Type B pancreatic cell (in vitro differentiated cells): ENCODE data around the gene TRIM10. TPM values are rescaled to one million over a fixed set of nuclear protein-coding genes. Genes with fewer than 3 reads are reported as not detected.

Source experiments
- DNase-seq: peaks from one replicate; pipeline ENCODE4 v3.0.0; 2021; ENCODE audit warnings: mixed read lengths; ENCODE audit not compliant: unreplicated experiment; ENCODE audit errors: extremely low spot score
- H3K27ac Mint-ChIP-seq: 2 replicates; pipeline ENCODE4 v1.8.0; 2021; ENCODE audit warnings: mild to moderate bottlenecking, mixed read lengths
- H3K27me3 Mint-ChIP-seq: 2 replicates; pipeline ENCODE4 v1.8.0; 2021; ENCODE audit warnings: mixed read lengths
- H3K36me3 Mint-ChIP-seq: 2 replicates; pipeline ENCODE4 v1.8.0; 2021; ENCODE audit warnings: mixed read lengths
- H3K4me1 Mint-ChIP-seq: one replicate; pipeline ENCODE4 v1.8.0; 2021; ENCODE audit warnings: mixed read lengths; ENCODE audit not compliant: unreplicated experiment
- H3K4me3 Mint-ChIP-seq: 2 replicates; pipeline ENCODE4 v1.8.0; 2021; ENCODE audit warnings: mild to moderate bottlenecking, mixed read lengths
- H3K9me3 Mint-ChIP-seq: 2 replicates; pipeline ENCODE4 v1.8.0; 2021; ENCODE audit warnings: mixed read lengths
- total RNA-seq: library from RNA; stranded (reverse); gene quantifications from 2 replicates; pipeline ENCODE4 v1.2.1, GENCODE V29; 2021; ENCODE audit warnings: low replicate concordance
- TF ChIP-seq, protein P1 (sequence below): fragments of 200-600 bp; sonication (generic); conservative IDR thresholded peaks from 2 replicates; pipeline ENCODE4 v1.5.0; 2021; ENCODE audit warnings: antibody characterized with exemption, mild to moderate bottlenecking

Gene TRIM10
- total RNA-seq, 1 donor from 2014 or later, result not detected

DNA sequence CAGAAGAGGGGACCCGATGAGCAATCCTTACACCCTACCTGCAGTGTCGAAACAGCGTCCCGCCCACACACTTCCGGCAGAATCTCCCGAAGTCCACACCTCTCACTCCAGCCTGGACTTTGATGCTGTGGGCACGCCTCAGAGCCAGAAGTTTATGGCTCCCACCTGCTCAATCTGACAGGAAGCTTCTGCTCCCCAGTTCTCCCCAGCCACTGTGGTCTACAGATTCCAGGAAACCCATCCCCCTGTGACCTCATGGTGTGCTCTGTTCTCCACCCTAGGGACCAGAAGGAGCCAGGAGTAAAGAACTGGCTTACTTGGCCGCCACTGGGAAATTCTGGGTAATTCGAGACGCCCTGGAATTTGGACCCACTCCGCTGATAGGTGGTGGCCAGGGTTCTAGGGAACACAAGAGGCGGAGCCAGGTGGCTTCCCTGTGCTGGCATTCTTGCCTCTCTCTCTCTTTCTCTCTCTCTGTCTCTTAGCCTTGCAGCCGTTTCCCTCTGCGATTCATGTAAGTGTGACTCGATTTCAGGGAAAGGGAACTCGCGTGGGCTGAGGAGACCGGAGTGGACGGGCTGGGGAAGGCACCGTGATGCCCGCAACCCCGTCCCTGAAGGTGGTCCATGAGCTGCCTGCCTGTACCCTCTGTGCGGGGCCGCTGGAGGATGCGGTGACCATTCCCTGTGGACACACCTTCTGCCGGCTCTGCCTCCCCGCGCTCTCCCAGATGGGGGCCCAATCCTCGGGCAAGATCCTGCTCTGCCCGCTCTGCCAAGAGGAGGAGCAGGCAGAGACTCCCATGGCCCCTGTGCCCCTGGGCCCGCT is 2.3 kb upstream of the TRIM10 start, which contains the start of gene TRIM15:
TSS of gene TRIM15 (plus strand) at position 457 of the 828 bp plus-strand sequence. CDS start at position 596, 139 bp downstream.
- Mint-ChIP-seq H3K27ac (no peak within 1 kb of the TSS), H3K4me3 (no peak within 1 kb of the TSS), H3K36me3 (no peaks in the 10 kb centered on the region), H3K9me3 (no peaks in the 10 kb centered on the region), H3K27me3 (peaks cover 70% of the 10 kb centered on the region), H3K4me1 (no peaks in the 10 kb centered on the region)
- TF ChIP-seq, protein P1, sequence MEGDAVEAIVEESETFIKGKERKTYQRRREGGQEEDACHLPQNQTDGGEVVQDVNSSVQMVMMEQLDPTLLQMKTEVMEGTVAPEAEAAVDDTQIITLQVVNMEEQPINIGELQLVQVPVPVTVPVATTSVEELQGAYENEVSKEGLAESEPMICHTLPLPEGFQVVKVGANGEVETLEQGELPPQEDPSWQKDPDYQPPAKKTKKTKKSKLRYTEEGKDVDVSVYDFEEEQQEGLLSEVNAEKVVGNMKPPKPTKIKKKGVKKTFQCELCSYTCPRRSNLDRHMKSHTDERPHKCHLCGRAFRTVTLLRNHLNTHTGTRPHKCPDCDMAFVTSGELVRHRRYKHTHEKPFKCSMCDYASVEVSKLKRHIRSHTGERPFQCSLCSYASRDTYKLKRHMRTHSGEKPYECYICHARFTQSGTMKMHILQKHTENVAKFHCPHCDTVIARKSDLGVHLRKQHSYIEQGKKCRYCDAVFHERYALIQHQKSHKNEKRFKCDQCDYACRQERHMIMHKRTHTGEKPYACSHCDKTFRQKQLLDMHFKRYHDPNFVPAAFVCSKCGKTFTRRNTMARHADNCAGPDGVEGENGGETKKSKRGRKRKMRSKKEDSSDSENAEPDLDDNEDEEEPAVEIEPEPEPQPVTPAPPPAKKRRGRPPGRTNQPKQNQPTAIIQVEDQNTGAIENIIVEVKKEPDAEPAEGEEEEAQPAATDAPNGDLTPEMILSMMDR, result no peak
- DNase-seq, result no peak

DNA sequence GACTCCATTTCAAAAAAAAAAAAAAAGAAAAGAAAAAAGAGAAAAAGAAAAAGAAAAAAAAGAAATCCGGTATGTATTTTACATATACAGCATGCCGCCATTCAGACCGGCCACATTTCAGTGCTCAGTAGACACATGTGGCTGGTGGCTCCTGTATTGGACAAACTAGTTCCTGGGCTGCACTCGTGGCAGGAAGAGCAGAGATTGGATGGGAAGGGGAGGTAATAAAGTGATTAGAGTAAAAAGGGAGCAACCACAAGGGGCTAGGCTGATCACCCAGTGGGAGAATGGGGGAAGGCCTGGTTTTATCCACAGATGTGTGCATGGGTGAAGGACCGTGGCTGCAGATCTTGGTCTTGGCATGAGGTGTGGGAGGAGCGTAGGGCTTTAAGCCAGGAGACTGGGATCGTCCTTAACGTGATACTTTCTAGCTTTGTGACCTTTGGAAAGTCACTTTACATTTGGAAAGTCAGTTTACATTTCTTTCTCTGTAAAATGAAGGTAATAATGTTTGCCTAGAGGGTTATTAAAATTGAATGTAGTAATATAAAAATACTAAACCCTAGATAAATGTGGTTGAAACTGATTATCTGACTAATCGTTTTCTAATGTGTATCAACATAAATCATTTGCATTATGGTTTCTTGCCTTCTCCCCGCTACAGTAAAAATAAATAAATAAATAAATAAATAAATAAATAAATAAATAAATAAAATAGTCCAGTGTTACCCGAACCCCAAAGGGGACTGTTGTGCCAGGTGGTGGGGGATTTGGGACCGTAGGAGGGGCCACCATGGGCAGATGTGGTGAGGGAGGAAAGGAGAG is 1.5 kb upstream of the TRIM10 start:
- no peaks in the 10 kb centered on the region for H3K36me3 Mint-ChIP-seq
- no peak overlapping the region for H3K4me3 Mint-ChIP-seq
- no peaks in the 10 kb centered on the region for H3K4me1 Mint-ChIP-seq
- H3K27me3 Mint-ChIP-seq, result peaks cover 68% of the 10 kb centered on the region
- no peak for DNase-seq
- H3K9me3 Mint-ChIP-seq, result no peaks in the 10 kb centered on the region
- TF ChIP-seq, protein P1, result no peak
- no peak overlapping the region for H3K27ac Mint-ChIP-seq

- H3K4me1 Mint-ChIP-seq, result peaks cover 8% of the 10 kb centered on the region
- H3K4me3 Mint-ChIP-seq, result no peak overlapping the region
- DNase-seq, result no peak
- no peaks in the 10 kb centered on the region for H3K36me3 Mint-ChIP-seq
- H3K27me3 Mint-ChIP-seq, result peaks cover 62% of the 10 kb centered on the region
- no peaks in the 10 kb centered on the region for H3K9me3 Mint-ChIP-seq
- H3K27ac Mint-ChIP-seq, result no peak overlapping the region
- TF ChIP-seq, protein P1, result no peak
Measured at GRCh38 chr6:30160008-30160784, 815 bp downstream of the TRIM10 start.

DNA sequence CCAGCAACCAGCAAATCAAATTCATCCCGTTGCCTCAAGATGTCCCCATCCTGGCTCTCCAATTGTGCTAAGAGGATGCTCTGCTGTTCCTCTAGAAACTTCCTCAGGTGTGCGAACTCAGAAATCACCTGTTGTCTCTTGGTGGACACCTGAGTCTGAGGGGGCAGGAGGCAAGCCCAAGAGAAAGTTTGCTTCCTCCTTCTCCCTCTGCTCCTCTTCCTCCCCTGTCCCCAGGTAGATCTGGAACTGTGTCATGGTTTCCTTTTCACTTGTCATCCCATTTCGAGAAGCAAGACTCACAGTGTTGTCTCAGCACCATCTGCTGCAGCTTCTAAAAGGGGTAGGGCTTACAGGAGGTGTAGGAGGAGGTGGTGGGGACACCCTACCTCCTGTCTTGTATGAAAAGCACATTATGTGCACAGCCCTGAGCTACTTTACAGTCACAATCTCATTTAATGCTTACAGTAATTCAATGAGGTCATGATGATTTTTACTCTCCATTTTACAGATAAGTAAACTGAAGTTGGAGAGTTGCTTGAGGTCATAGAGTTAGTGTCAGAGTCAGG is 2.5 kb downstream of the TRIM10 start:
- Mint-ChIP-seq H3K27me3 (peaks cover 61% of the 10 kb centered on the region), H3K27ac (no peak overlapping the region), H3K36me3 (no peaks in the 10 kb centered on the region), H3K9me3 (no peaks in the 10 kb centered on the region), H3K4me1 (peaks cover 15% of the 10 kb centered on the region), H3K4me3 (no peak overlapping the region)
- no peak for DNase-seq
- TF ChIP-seq, protein P1, result no peak

GRCh38 chr6:30157999-30158398 is 3.0 kb downstream of the TRIM10 start:
- no peak overlapping the region for H3K4me3 Mint-ChIP-seq
- no peak overlapping the region for H3K27ac Mint-ChIP-seq
- no peaks in the 10 kb centered on the region for H3K9me3 Mint-ChIP-seq
- H3K36me3 Mint-ChIP-seq, result no peaks in the 10 kb centered on the region
- TF ChIP-seq, protein P1, result no peak
- peaks cover 67% of the 10 kb centered on the region for H3K27me3 Mint-ChIP-seq
- DNase-seq, result no peak
- peaks cover 15% of the 10 kb centered on the region for H3K4me1 Mint-ChIP-seq
